ENCODE results near the gene ECSCR.
A peak's percentile ranks its signal among the peaks of the same experiment; 100 is the strongest.
"Not testable (repeated sequence)": the region's sequence is repeated elsewhere in the genome, so short reads cannot be mapped to it uniquely, and the experiment has no call there.

Gene ECSCR

DNA sequence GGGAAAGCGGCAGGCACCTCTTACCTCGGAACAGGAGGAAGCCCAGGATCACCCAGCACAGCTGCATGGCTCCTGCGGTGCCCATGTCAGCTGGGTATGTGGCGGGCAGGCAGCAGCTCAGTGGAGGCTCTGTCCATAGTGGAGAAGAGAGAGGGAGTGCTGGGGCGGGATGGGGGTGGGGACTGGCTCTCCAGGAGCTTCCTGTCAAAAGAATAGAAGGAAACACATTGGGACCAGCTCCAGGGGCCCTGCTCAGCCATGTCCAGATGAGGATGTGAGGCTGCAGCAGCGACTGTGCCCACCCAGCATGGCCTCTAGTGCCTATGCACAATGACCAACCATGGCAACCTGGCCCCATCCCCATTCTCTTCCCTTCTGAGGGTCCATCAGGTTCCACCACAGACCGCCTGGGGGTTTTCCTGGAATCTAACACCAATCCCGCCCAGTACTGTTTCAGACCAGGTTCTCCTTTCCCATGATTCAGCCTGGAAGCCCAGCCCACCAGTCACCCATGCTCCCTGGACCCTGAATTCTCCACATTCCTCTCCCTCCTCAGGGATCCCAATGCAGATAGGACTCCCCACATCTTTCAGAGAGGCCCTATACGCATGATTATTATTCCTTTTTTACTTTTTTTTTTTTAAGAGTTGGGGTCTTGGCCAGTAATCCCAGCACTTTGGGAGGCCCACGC is at the start of gene ECSCR:
Gene ECSCR, minus strand, starts transcription at position 158 of the 691 bp plus-strand sequence. Its CDS starts 73 bp downstream, at position 85.
- DNase-seq (ENCODE audit: low spot score), result no peak

DNA sequence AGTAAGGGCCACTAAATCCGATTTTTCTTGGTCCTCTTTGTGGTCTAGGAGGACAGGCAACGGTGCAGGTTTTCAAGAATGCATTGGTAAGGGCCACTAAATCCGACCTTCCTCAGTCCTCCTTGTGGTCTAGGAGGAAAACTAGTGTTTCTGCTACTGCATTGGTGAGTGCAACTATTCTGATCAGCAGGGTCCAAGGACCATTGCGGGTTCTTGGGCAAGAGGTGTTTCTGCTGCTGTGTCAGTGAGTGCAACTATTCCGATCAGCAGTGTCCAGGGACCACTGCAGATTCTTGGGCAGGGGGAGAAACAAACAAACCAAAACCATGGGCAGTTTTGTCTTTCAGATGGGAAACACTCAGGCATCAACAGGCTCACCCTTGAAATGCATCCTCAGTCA is 42.2 kb upstream of the ECSCR start:
- not testable (repeated sequence) for DNase-seq (ENCODE audit: low spot score)

DNA sequence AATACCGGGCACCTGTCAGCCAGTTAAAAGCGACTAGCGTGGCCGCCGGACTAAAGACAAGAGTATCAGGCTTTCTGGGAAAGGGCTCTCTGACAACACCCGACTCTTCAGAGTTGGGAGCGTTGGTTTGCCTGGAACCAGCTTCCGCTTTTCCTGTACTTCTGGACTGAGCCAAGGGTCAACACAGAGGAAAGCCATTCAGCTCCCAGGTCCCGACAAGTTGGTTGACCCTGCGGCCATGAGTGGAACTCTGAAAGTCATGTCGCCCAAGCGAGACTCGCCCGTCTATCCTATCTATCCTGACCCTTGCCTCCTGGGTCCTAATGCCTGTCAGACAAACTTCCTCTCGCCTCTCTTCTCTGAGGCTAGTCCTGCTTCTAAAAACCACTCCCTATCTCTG is 41.3 kb upstream of the ECSCR start:
- not testable (repeated sequence) for DNase-seq (ENCODE audit: low spot score)

GRCh38 chr5:139503036-139503817 is 40.7 kb upstream of the ECSCR start:
- DNase-seq (ENCODE audit: low spot score), result not testable (repeated sequence)

GRCh38 chr5:139501381-139501780 is 38.8 kb upstream of the ECSCR start:
- DNase-seq (ENCODE audit: low spot score), result no peak

GRCh38 chr5:139495638-139496435 is 33.3 kb upstream of the ECSCR start:
- DNase-seq (ENCODE audit: low spot score), result no peak

- no peak for DNase-seq (ENCODE audit: low spot score)
Observed at GRCh38 chr5:139494832-139495231, 32.3 kb upstream of the ECSCR start.

DNA sequence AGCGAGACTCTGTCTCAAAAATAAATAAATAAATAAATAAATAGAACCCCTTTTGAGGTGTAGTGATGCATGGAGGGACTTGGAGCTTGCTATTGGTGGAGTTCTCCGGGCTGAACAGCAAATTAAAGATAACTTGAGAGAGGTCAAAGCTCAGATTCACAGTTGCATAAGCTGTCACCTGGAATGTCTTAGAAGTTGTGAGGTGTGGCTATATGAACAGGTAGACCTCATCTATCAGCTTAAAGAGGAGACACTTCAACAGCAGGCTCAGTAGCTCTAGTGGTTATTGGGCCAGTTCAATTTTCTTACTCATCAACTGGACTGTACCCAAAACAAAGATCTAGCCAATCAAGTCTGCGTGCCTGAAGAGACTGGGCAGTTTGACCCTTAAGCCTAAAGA is 31.7 kb upstream of the ECSCR start:
- DNase-seq (ENCODE audit: low spot score), result no peak

- peak; percentile 71 for DNase-seq (ENCODE audit: low spot score)
Observed at GRCh38 chr5:139492700-139493192, 30.2 kb upstream of the ECSCR start.

DNA sequence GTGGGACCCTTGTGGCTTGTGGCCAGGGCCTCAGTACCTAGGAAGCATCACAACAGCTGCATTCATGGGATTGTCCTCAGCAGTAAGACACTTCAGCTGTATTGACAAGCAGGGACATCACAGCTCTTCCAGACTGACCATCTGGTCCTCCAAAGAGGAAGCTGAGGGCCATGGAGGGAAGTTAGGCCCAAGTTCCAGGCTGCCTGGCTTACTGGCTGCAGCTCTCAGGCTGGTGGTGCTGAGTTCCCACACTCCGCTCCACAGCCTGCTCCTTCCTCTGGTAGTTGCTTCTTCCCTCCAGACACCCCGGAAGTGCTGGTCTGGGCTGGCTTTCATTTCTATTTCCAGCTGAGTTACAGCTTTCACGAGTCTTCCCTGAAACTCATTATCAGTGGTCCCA is 25.7 kb upstream of the ECSCR start:
- no peak for DNase-seq (ENCODE audit: low spot score)

DNA sequence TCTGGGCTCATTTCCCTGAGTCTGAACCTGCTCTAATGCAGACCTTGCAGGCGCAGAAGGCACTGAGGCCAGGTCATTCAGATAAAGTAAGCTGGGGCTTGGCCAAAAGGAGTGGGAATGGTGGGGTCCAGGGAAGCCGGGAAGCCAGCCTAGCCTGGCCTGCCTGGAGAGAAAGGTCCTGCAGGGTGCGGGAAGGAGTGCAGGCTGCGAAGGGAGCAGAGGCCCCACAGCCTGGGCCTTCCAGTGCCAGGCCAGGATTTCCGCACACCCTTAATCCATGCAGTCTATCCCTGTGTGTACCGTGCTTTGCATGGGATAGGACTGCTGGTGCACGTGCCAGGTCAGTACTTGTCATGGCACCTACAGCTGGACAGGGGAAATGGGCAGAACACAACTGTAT is 23.7 kb upstream of the ECSCR start:
- DNase-seq (ENCODE audit: low spot score), result no peak

DNA sequence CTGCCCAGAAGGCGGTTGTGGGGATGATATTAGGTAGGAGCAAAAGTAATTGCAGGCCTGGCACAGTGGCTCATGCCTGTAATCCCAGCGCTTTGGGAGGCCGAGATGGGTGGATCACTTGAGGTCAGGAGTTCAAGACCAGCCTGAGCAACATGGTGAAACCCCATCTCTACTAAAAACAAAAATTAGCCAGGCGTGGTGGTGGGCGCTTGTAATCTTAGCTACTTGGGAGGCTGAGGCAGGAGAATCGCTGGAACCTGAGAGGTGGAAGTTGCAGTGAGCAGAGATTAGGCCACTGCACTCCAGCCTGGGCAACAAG is 20.3 kb upstream of the ECSCR start:
- DNase-seq (ENCODE audit: low spot score), result not testable (repeated sequence)

GRCh38 chr5:139482050-139482889 is 19.7 kb upstream of the ECSCR start, which contains the start of gene STING1:
STING1 (minus strand) TSS chr5:139482758; CDS start chr5:139481704, 1,054 bp downstream.
- peak; percentile 94 for DNase-seq (ENCODE audit: low spot score)

GRCh38 chr5:139481580-139482049 is 19.1 kb upstream of the ECSCR start:
- peak; percentile 63 for DNase-seq (ENCODE audit: low spot score)

DNA sequence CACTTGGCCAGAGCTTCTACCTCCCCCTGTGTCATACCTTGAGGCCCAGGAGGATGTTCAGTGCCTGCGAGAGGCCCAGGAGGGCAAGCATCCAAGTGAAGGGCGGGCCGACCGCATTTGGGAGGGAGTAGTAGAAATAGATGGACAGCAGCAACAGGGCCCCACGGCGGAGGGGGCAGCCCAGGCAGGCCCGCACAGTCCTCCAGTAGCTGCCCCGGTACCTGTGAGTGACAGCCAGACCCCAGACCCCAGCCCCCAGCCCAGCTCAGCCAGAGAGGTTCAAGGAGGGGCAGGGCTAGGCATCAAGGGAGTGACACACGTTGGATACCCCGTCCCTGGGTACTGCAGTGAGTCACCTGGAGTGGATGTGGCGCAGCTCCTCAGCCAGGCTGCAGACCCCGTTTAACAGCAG is 18.6 kb upstream of the ECSCR start:
- DNase-seq (ENCODE audit: low spot score), result no peak

DNA sequence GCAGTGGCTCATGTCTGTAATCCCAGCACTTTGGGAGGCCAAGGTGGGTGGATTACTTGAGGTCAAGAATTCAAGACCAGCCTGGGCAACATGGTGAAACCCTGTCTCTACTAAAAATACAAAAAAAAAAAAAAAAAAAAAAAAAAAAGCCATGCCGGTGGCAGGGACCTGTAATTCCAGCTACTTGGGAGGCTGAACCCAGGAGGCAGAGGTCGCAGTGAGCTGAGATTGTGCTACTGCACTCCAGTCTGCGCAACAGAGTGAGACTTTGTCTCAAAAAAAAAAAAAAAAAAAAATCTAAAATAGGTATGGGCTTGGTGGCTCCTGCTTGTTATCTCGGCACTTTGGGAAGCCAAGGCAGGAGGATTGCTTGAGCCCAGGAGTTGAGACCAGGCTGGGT is 17.2 kb upstream of the ECSCR start:
- not testable (repeated sequence) for DNase-seq (ENCODE audit: low spot score)

DNA sequence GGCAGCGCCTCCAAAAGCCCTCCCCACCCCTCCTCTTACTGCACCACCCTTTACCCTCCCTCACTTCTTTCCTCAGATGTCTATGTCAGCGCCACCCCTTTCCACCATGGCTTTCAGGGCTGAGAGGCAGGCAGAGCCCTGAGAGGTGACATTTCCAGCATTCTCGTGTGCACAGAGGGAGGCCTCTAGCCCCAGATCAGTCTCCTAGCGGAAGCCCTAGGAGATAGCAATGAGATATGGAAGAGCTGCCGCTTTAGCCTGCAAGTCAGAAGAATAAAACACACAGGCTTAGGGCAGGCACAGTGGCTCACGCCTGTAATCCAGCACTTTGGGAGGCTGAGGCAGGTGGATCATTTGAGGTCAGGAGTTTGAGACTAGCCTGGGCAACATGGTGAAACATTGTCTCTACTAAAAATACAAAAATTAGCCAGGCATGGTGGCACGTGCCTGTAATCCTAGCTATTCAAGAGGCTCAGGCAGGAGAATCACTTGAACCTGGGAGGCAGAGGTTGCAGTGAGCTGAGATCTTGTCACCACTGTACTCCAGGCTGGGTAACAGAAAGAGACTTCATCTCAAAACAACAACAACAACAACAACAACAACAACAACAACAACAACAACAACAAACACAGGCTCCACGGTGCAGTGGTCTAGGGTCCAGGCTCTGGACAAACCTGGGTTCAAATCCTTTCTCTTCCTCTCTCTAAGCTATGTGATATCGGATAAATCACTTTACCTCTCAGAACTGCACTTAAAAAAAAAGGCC is 16.3 kb upstream of the ECSCR start:
- not testable (repeated sequence) for DNase-seq (ENCODE audit: low spot score)

GRCh38 chr5:139475865-139476617 is 13.5 kb upstream of the ECSCR start:
- no peak for DNase-seq (ENCODE audit: low spot score)

DNA sequence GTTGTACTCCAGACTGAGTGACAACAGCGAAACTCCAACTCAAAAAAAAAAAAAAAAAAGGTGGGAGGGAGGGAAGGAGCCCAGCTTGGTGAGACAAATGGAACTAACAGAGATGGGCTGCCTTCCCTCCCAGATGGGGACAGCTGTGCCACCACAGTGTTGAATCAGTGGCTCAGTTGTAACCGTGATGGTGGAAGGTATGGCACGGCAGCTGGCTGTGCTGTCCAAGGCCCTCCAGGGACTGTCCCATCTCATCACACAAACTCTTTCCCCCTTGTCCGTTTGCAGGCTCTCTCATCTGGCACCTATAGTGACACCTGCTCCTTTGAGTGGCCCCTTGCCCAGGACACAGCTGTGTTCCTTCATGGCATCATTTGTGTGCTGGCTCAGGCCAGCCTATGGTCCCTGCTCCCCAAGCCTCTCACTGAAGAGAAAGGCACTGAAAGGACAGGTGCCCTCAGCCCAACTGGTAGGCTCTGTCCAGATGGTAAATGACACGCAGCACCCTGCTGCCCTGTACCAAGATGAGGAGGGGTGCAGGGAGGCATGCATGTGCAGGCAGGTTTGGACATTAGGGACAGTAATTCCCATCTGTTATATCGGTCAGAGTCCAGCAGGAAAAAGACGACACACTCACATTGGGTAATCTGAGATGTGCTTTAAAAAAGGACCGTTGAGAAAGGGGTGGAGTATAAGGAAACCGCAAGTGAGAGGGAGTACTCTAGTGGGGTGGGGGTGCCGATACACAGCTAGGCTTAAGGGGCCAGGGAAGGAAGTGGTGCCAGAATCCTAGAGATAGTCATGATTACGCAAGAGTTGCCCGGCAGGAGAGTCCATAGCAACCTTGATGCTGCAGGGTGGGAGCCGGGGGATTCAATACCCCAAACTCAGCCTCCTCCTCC is 12.6 kb upstream of the ECSCR start:
- DNase-seq (ENCODE audit: low spot score), result no peak

All from hepatic stellate cell (primary cell).